ENCODE results near the gene PDE2A. TPM values are rescaled to one million over a fixed set of nuclear protein-coding genes. Genes with fewer than 3 reads are reported as not detected.

PDE2A gene
- total RNA-seq, 1 experiment from 2014 or later, result 1.9 TPM

GRCh38 chr11:72668629-72669347 is 5.4 kb downstream of the PDE2A start:
- Histone ChIP-seq H3K36me3 (replicated peaks; ENCODE audit: control insufficient read depth, insufficient read depth, low read length) (no peaks in the 10 kb centered on the region), H3K27me3 (ENCODE audit: control insufficient read depth, insufficient read depth, low read length) (peaks cover 5% of the 10 kb centered on the region), H3K4me3 (ENCODE audit: insufficient read depth, low read depth, low read length) (no peak overlapping the region)
- no peak for DNase-seq

DNA sequence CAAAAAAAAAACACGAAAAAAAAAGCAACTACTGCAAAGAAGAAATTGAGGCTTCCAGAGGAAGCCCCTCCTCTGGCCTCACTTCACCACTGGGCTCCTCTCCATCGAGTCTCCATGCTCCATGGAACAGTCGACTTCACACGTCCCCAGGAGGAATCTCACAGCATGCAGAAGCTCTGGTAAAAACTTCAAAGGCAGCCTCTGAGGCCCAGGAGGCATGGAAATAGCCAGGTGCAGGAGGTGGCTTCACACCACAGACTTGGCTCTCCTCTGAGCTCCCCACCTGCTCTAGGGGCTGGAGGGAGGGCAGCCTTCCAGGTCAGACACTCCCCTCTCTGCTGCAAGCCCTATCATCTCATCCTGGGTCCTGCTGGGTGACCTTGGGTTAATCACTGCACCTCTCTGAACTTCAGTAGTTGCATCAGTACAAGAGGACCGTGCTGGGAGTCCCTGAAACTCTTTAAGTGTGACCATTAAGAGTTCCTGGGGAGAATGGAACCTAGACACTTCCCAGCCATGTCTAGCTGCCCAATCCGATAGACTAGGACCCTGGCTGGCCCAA is 8.2 kb downstream of the PDE2A start:
- H3K36me3 ChIP-seq (replicated peaks; ENCODE audit: control insufficient read depth, insufficient read depth, low read length), result no peaks in the 10 kb centered on the region
- no peak overlapping the region for H3K4me3 ChIP-seq (ENCODE audit: insufficient read depth, low read depth, low read length)
- no peak for DNase-seq
- H3K27me3 ChIP-seq (ENCODE audit: control insufficient read depth, insufficient read depth, low read length), result no peaks in the 10 kb centered on the region

DNA sequence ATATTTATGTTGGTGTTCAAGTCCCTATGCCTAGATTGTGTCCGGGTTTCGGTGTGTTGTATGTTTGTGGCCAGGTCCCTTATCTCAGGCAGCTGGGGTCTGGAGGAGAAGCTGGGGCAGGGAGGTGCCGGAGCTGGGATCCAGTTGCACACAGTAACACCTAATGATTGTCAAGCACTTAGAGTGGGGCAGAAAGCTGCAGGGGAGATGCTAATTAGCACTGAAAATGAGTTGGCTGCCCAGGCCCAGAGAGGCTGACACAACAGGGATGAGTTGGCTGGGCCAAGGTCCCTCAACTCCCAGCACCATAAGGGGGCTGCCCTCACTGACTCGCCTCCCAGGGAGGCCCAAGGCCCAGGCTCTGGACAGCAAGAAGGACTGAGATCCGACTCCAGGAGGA is 12.2 kb downstream of the PDE2A start:
- H3K27me3 ChIP-seq (ENCODE audit: control insufficient read depth, insufficient read depth, low read length), result no peaks in the 10 kb centered on the region
- no peaks in the 10 kb centered on the region for H3K36me3 ChIP-seq (replicated peaks; ENCODE audit: control insufficient read depth, insufficient read depth, low read length)
- no peak overlapping the region for H3K4me3 ChIP-seq (ENCODE audit: insufficient read depth, low read depth, low read length)
- no peak for DNase-seq

DNA sequence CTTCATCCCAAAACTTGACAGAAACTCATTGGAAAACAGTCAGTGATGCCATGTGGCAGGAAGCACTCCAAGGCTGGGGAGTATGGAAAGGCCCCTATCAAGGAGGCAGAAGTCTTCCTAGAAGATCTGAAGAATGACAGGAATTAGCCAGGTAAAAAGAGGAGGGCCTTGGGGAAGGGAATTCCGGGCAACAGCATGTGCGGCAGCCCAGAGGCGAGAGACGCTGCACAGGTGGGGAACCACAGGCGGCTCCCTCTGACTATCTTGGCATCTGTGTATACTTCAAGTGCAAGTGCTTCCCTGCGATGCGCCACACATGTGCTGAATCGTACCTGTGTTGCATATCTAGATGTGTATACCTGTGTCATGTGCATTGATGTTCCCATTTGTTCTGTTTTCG is 12.7 kb downstream of the PDE2A start:
- H3K27me3 ChIP-seq (ENCODE audit: control insufficient read depth, insufficient read depth, low read length), result no peaks in the 10 kb centered on the region
- no peak for DNase-seq
- H3K36me3 ChIP-seq (replicated peaks; ENCODE audit: control insufficient read depth, insufficient read depth, low read length), result no peaks in the 10 kb centered on the region
- H3K4me3 ChIP-seq (ENCODE audit: insufficient read depth, low read depth, low read length), result no peak overlapping the region

GRCh38 chr11:72658989-72659640 is 15.1 kb downstream of the PDE2A start:
- H3K27me3 ChIP-seq (ENCODE audit: control insufficient read depth, insufficient read depth, low read length), result no peaks in the 10 kb centered on the region
- no peaks in the 10 kb centered on the region for H3K36me3 ChIP-seq (replicated peaks; ENCODE audit: control insufficient read depth, insufficient read depth, low read length)
- no peak for DNase-seq
- no peak overlapping the region for H3K4me3 ChIP-seq (ENCODE audit: insufficient read depth, low read depth, low read length)

DNA sequence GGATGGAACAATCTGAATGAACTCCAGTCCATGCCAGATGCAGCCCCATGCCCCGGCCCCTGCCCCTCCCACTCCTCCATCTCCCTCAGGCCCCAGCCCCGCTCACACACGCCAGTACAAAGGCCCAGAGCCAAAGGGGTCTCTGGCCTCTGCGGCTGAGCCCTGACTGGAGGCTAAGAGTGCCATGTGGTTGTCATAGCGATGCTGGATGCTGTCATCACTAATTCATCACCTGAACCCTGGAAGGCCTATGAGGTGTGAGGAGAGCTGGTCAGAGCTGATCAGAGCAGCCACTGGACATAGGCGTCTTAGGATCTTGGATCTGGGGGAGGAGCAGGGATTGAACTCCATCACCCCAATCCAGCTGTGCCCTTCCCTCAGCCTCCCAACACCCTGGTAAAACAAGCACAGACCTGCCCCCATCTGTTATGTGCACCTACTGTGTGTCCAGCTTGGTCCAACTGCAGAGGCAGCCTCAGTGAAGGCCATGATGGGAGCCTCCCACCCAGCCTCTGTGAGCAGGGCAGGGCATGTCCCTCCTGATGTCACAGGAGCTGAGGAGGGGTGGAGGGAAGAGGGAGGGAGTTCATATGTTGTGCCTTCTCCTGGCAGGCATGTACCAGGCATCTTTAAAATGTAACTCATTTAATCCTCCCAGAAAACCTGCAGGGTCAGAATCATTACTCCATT is 16.7 kb downstream of the PDE2A start:
- Histone ChIP-seq H3K27me3 (ENCODE audit: control insufficient read depth, insufficient read depth, low read length) (no peaks in the 10 kb centered on the region), H3K4me3 (ENCODE audit: insufficient read depth, low read depth, low read length) (no peak overlapping the region), H3K36me3 (replicated peaks; ENCODE audit: control insufficient read depth, insufficient read depth, low read length) (no peaks in the 10 kb centered on the region)
- DNase-seq, result no peak

- DNase-seq, result no peak
- Histone ChIP-seq H3K27me3 (ENCODE audit: control insufficient read depth, insufficient read depth, low read length) (no peaks in the 10 kb centered on the region; the same call in 1 of the 2 replicates), H3K4me3 (ENCODE audit: insufficient read depth, low read depth, low read length) (no peak overlapping the region), H3K36me3 (replicated peaks; ENCODE audit: control insufficient read depth, insufficient read depth, low read length) (no peaks in the 10 kb centered on the region)
These were observed 18.2 kb downstream of the PDE2A start for GRCh38 chr11:72655896-72656464.

DNA sequence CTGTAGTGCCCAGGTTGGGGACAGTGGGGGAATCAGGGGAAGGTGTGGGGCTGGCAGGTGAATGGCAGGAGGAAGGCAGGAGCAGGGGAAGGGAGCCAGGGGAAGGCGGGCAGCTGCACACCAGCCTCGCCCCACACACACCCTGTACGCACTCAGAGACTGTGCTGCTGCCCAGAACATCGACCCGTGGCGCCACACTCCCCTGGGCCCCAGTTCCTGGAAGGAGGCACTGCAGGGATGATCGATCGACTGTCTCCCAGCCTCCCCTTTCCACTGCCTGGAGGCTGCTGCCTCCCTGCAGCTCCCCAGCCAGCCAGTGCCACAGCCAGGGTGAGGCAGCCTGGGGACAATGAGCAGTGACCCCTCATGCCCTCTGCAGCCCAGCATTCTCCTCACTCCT is 19.2 kb downstream of the PDE2A start:
- H3K36me3 ChIP-seq (replicated peaks; ENCODE audit: control insufficient read depth, insufficient read depth, low read length), result no peaks in the 10 kb centered on the region
- no peak overlapping the region for H3K4me3 ChIP-seq (ENCODE audit: insufficient read depth, low read depth, low read length)
- DNase-seq, result no peak
- no peaks in the 10 kb centered on the region; the same call in 1 of the 2 replicates for H3K27me3 ChIP-seq (ENCODE audit: control insufficient read depth, insufficient read depth, low read length)

DNA sequence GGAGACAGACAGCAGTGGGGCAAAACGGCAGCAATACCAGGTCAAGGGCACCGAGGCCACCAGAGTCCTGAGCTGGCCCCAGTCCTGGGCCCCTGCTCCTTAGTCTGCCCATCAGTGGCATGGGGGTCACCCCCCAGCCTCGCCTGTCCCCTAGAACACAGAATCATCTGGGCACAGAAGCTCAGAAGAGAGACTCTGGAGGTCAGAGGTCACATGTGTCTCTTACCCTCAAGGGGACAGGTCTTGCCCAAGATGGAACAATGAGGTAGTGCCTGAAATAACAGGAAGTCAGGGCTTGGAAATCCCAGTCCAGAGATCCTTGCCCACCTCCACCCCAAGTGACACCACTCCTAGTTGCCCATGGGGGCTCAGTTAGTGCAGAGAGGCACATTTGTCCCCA is 20.6 kb downstream of the PDE2A start:
- no peak for DNase-seq
- Histone ChIP-seq H3K4me3 (ENCODE audit: insufficient read depth, low read depth, low read length) (no peak overlapping the region), H3K27me3 (ENCODE audit: control insufficient read depth, insufficient read depth, low read length) (no peaks in the 10 kb centered on the region; the same call in 1 of the 2 replicates), H3K36me3 (replicated peaks; ENCODE audit: control insufficient read depth, insufficient read depth, low read length) (no peaks in the 10 kb centered on the region)

DNA sequence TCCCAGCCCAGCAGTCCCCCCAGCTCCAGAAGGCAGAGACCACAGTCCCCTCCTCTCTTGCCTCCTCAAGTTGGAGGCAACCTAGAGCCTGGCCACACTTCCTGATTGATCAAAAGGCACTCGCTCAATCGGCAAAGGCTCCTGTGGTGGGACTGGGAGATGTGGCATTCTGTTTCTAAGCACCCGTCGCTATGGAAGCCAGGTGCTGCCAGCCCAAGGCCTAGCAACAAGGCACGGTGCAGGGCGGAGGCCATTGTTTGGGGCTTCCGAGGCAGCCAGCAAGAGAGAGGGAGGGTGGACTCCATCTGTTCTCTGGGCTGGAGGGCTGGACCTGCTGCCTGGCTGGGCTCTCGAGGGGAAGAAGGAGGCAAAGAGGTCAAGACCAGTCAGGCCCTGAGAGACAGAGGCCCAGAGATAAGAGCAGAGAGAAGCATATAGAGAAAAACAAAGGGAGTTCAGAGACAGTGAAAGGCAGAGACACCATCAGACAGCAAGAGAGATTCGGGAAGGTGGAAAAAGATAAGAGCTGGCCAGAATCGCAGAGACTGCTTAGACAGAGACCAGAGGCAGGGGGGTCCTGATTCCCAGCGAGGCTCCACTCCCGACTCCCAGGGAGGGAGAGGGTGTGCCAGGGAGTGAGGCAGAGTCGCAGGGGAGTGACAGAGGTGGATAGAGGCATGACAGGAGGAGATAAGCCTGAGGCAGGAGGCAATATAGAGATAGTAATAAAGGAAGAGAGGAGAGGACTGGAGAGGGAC is 21.2 kb downstream of the PDE2A start:
- Histone ChIP-seq H3K27me3 (ENCODE audit: control insufficient read depth, insufficient read depth, low read length) (no peaks in the 10 kb centered on the region; the same call in 1 of the 2 replicates), H3K36me3 (replicated peaks; ENCODE audit: control insufficient read depth, insufficient read depth, low read length) (no peaks in the 10 kb centered on the region), H3K4me3 (ENCODE audit: insufficient read depth, low read depth, low read length) (no peak overlapping the region)
- DNase-seq, result peak; percentile 93

GRCh38 chr11:72652133-72652532 is 22.1 kb downstream of the PDE2A start:
- DNase-seq, result no peak
- Histone ChIP-seq H3K4me3 (ENCODE audit: insufficient read depth, low read depth, low read length) (no peak overlapping the region), H3K36me3 (replicated peaks; ENCODE audit: control insufficient read depth, insufficient read depth, low read length) (no peaks in the 10 kb centered on the region), H3K27me3 (ENCODE audit: control insufficient read depth, insufficient read depth, low read length) (no peaks in the 10 kb centered on the region; the same call in 1 of the 2 replicates)

DNA sequence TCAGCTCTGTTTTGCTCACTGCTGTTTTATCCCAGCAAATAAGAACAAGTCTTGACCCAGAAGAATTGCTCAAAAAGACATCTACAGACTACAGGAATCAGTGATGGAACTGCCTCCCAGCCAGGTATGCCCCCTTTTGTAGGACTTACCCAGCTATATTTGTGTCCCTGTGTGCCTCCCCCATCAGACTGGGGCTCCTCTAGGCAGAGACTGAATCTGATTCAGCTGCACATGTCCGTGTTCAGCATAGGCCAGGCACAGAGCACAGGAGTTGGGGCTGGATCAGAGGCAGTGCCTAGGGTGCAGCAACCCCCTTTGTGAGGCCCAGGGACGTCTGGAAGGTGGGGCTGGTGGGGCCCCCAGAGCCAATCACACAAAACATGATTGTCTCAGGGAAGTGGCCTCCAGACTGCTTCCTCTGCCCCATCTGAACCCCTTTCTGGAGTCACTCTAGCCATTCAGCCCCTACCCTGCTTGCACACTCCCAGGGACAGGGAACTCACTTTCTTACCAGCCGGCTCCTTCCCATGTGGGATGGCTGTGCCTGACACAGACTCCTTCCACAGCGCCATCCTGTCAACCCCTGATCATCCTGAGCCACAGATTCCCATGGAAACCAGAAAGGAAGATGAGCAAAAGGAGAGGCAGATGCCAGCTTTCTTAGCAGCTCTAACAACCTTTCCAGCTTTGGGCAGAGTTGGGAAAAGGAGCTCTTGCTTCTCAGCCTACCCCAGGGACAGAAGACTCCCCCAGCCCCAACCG is 24.8 kb downstream of the PDE2A start:
- DNase-seq, result no peak
- Histone ChIP-seq H3K36me3 (replicated peaks; ENCODE audit: control insufficient read depth, insufficient read depth, low read length) (no peaks in the 10 kb centered on the region), H3K27me3 (ENCODE audit: control insufficient read depth, insufficient read depth, low read length) (no peaks in the 10 kb centered on the region; the same call in 1 of the 2 replicates), H3K4me3 (ENCODE audit: insufficient read depth, low read depth, low read length) (no peak overlapping the region)

DNA sequence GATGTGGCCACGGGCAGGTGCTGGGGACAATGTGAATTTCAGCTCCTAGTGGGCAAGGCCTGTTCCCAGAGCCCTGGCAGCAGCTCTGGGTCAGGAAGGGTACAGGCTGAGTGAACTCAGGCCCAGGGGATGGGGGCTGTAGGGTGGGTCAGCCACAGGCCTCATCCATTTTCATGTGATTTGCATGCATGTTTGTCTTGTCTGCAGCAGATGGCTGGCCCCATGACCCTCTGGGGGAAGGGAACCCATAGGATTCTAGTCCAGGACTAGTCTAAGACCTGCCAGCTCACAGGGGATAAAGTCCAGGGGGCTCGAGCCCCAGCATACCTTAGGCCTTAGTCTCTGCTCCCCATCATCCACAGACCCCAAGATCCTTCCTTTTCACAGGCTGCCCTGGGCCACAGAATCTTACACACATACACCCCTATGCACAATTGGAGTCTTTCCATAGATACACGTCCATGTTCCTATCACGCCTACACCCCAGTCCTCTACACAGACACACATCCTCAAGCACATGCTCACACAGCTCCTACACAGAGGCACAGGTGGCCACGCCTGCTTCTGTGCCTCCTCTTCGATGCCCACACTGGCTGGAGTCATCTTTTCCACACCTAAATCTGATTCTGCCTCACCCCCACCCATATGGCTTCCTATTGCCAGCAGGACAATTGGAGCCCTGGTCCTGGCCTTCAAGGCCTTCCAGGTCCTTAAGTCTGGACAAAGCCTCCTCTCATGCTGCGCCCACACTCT is 25.7 kb downstream of the PDE2A start:
- no peak for DNase-seq
- no peaks in the 10 kb centered on the region; the same call in 1 of the 2 replicates for H3K27me3 ChIP-seq (ENCODE audit: control insufficient read depth, insufficient read depth, low read length)
- H3K4me3 ChIP-seq (ENCODE audit: insufficient read depth, low read depth, low read length), result no peak overlapping the region
- H3K36me3 ChIP-seq (replicated peaks; ENCODE audit: control insufficient read depth, insufficient read depth, low read length), result no peaks in the 10 kb centered on the region

Data from H7 (cell line).